T-cell (primary cell): ENCODE data around the gene POLA1. TPM values are rescaled to one million over a fixed set of nuclear protein-coding genes. Genes with fewer than 3 reads are reported as not detected.

Experiments
- ATAC-seq, 4 experiments: fragments of 200-7000 bp in 3 of 4; fragments of 150-1000 bp in 1 of 4; cut with Tn5 transposase; replicated peaks in 1 of 4; 1 replicate in 3 of 4; 2 replicates in 1 of 4; pipeline ENCODE4 v1.10.0; 2021; ENCODE audit warnings: moderate library complexity in 3 of 4, mild to moderate bottlenecking in 2 of 4, moderate number of reproducible peaks in 1 of 4
- CTCF ChIA-PET, 2 donors: fragments of 300-600 bp; sonication (Branson Sonifier 250); formaldehyde crosslinking; loops; one replicate each; lab custom pipeline; 2022; ENCODE audit warnings: antibody characterized with exemption in 2 of 2; lab: Charles Lee
- POLR2A ChIA-PET, 2 donors: fragments of 300-600 bp; sonication (Branson Sonifier 250); formaldehyde crosslinking; loops; one replicate each; lab custom pipeline; 2022; ENCODE audit warnings: antibody characterized with exemption in 2 of 2; lab: Charles Lee
- DNase-seq, 35 experiments: peaks; one replicate each; pipeline versions ENCODE4 v3.0.0 to v3.0.0-alpha.2; 2013 to 2023
- H3K27ac ChIP-seq: one replicate; pipeline ENCODE4 v1.5.1; 2013; ENCODE audit warnings: low read length
- H3K27me3 ChIP-seq, 2 experiments: replicated peaks in 1 of 2; 1 replicate in 1 of 2; 2 replicates in 1 of 2; pipeline versions ENCODE4 v1.6.1 to v1.7.0; 2013; ENCODE audit warnings: low read length in 1 of 2, mixed read lengths in 1 of 2; ENCODE audit not compliant: control insufficient read depth in 2 of 2, insufficient read depth in 2 of 2; ENCODE audit errors: extremely low read depth in 1 of 2
- H3K36me3 ChIP-seq, 2 donors: 1 replicate in 1 of 2; 2 replicates in 1 of 2; pipeline versions ENCODE4 v1.6.1 to v1.7.0; 2013; ENCODE audit warnings: low read length in 1 of 2; ENCODE audit not compliant: control insufficient read depth in 2 of 2, insufficient read depth in 1 of 2; ENCODE audit errors: extremely low read depth in 1 of 2
- H3K4me1 ChIP-seq, 2 experiments: 1 replicate in 1 of 2; 2 replicates in 1 of 2; pipeline versions ENCODE4 v1.6.1 to v1.7.0; 2013; ENCODE audit warnings: low read length in 2 of 2, mixed read lengths in 1 of 2; ENCODE audit not compliant: insufficient read depth in 2 of 2, control insufficient read depth in 1 of 2; ENCODE audit errors: extremely low read depth in 1 of 2
- H3K4me3 ChIP-seq, 2 donors: 1 replicate in 1 of 2; 2 replicates in 1 of 2; pipeline versions ENCODE4 v1.5.1 to v1.7.0; 2013; ENCODE audit warnings: mild to moderate bottlenecking in 2 of 2, low read length in 1 of 2, moderate library complexity in 1 of 2; ENCODE audit not compliant: control insufficient read depth in 1 of 2; ENCODE audit errors: extremely low read depth in 1 of 2
- H3K9me3 ChIP-seq: 2 replicates; pipeline ENCODE4 v1.7.0; 2013
- H3K27ac Mint-ChIP-seq, 2 donors: one replicate each; pipeline ENCODE4 v1.8.0; 2020 to 2021; ENCODE audit warnings: mild to moderate bottlenecking in 2 of 2, mixed read lengths in 2 of 2
- H3K27me3 Mint-ChIP-seq, 2 donors: one replicate each; pipeline ENCODE4 v1.8.0; 2021 to 2022; ENCODE audit warnings: mixed read lengths in 2 of 2
- H3K36me3 Mint-ChIP-seq: one replicate; pipeline ENCODE4 v1.8.0; 2021; ENCODE audit warnings: mixed read lengths
- H3K4me1 Mint-ChIP-seq, 3 donors: one replicate each; pipeline ENCODE4 v1.8.0; 2020 to 2022; ENCODE audit warnings: mixed read lengths in 3 of 3, mild to moderate bottlenecking in 1 of 3
- H3K4me3 Mint-ChIP-seq, 3 donors: one replicate each; pipeline ENCODE4 v1.8.0; 2020 to 2022; ENCODE audit warnings: mild to moderate bottlenecking in 3 of 3, mixed read lengths in 3 of 3, moderate library complexity in 3 of 3
- H3K9me3 Mint-ChIP-seq, 3 donors: one replicate each; pipeline ENCODE4 v1.8.0; 2020 to 2022; ENCODE audit warnings: mixed read lengths in 3 of 3
- WGBS: methylation state at CpG from one replicate; pipeline ENCODE4 v1.1.5; 2013; ENCODE audit warnings: missing lambda C conversion rate; ENCODE audit not compliant: insufficient coverage; 5-methylcytosine and 5-hydroxymethylcytosine counted together
- total RNA-seq, 35 experiments: library from RNA in 6 of 35; stranded (reverse) in 6 of 35; fragments of 120-200 nt in 1 of 35; gene quantifications; one replicate each; pipeline versions ENCODE4 v1.2.1 to v1.2.4 and lab custom pipeline; 2013 to 2026

The POLA1 gene
- total RNA-seq, 5 donors from 2014 or later (not counting 1 experiment from before 2014, with no cell fraction given) = 6.1 to 9.9 (median 6.7) TPM

GRCh38 chrX:24988314-24988713 is 294.6 kb downstream of the POLA1 start:
- Histone ChIP-seq H3K4me1 (no peaks in the 10 kb centered on the region), H3K9me3 (no peaks in the 10 kb centered on the region), H3K4me3 (no peak overlapping the region), H3K36me3 (no peaks in the 10 kb centered on the region), H3K27me3 (no peaks in the 10 kb centered on the region), H3K27ac (no peak overlapping the region)
- H3K36me3 Mint-ChIP-seq = peaks cover 23% of the 10 kb centered on the region
- ATAC-seq (no peak), DNase-seq (no peak)
- H3K9me3 Mint-ChIP-seq = no peaks in the 10 kb centered on the region
- WGBS = no CpG with 5 or more reads among the region's 4 CpGs
- POLR2A ChIA-PET = no interaction called here
- H3K4me1 Mint-ChIP-seq = no peaks in the 10 kb centered on the region
- H3K27ac Mint-ChIP-seq = no peak overlapping the region
- CTCF ChIA-PET = no interaction called here
- H3K27me3 Mint-ChIP-seq = peaks cover 0 to 2% of the 10 kb centered on the region in 2 donors
- H3K4me3 Mint-ChIP-seq = no peak overlapping the region

GRCh38 chrX:24990535-24990934 is 296.8 kb downstream of the POLA1 start:
- no CpG with 5 or more reads among the region's 8 CpGs for WGBS
- ATAC-seq = no peak
- H3K4me1 Mint-ChIP-seq = no peaks in the 10 kb centered on the region
- no peaks in the 10 kb centered on the region for H3K9me3 Mint-ChIP-seq
- CTCF ChIA-PET = no interaction called here
- Histone ChIP-seq H3K27ac (no peak overlapping the region), H3K4me3 (no peak overlapping the region), H3K4me1 (no peaks in the 10 kb centered on the region), H3K36me3 (no peaks in the 10 kb centered on the region), H3K9me3 (no peaks in the 10 kb centered on the region), H3K27me3 (no peaks in the 10 kb centered on the region)
- peaks cover 19% of the 10 kb centered on the region for H3K36me3 Mint-ChIP-seq
- H3K27me3 Mint-ChIP-seq = peaks cover 0 to 14% of the 10 kb centered on the region in 2 donors
- no peak overlapping the region for H3K27ac Mint-ChIP-seq
- POLR2A ChIA-PET = no interaction called here
- DNase-seq = no peak
- H3K4me3 Mint-ChIP-seq = no peak overlapping the region

DNA sequence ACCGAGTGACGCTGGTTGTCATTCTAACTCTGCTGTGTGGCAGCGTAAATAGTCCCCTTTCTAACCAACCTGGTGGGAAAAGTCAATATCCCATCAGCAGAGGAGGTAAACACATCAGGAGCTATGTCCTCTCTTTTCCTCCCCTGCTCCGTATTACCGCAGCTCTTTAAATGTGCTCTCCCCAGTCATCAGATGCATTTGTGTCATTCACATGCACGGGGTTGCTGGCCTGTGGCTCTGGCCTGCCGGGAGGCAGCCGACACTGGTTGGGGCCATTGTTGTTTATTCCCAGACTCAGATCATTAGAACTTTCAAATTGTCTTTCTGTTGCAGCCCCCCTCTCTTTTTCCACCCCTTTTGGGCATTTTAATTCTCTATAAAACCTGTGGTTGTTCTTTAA is 300.2 kb downstream of the POLA1 start:
- no peaks in the 10 kb centered on the region for H3K4me1 Mint-ChIP-seq
- POLR2A ChIA-PET = no interaction called here

DNA sequence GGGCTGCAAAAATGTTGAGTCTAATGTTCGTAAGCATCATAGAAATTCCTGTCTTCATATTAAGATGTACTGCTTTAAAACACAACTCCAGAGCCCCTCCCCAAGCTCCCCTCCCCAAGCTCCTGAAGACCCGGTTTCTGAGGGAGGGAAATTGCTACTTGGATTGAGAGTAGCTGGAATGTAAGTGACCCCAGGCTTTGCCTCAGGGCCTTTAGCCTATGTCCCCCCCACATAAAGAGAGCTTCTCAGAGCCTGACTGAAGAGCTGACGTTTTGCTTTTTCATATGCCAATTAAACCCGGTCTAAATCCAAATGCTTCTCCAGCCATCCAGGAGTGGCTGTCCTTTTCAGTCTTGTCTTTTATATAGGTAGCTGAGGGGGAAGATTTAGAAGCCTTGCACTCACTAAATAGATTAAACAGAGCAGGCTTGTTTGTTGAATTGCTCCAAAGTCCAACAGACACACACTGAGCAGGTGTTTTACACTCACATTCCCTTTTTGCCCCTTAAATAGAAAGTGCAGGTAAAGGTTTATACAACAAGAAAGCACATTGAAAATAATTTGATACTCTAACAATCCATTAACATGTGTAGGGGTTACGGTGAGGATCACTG is 302.5 kb downstream of the POLA1 start:
- POLR2A ChIA-PET = no interaction called here

More for the DNA sequence above, 300.2 kb downstream of the POLA1 start:
- CTCF ChIA-PET = no interaction called here
- Mint-ChIP-seq H3K27me3 (peaks cover 0 to 17% of the 10 kb centered on the region in 2 donors), H3K9me3 (no peaks in the 10 kb centered on the region), H3K27ac (no peak overlapping the region), H3K36me3 (peaks cover 12% of the 10 kb centered on the region), H3K4me3 (no peak overlapping the region)
- Histone ChIP-seq H3K4me3 (no peak overlapping the region), H3K27me3 (no peaks in the 10 kb centered on the region), H3K27ac (no peak overlapping the region), H3K4me1 (no peaks in the 10 kb centered on the region), H3K9me3 (no peaks in the 10 kb centered on the region), H3K36me3 (no peaks in the 10 kb centered on the region)
- ATAC-seq (no peak), DNase-seq (no peak)
- 100% methylated on average over 1 of the region's 8 CpGs for WGBS

GRCh38 chrX:24999511-24999910 is 305.8 kb downstream of the POLA1 start:
- Mint-ChIP-seq H3K4me3 (no peak overlapping the region), H3K9me3 (no peaks in the 10 kb centered on the region), H3K27ac (no peak overlapping the region), H3K36me3 (peaks cover 4% of the 10 kb centered on the region), H3K4me1 (peaks cover 7 to 14% (median 9%) of the 10 kb centered on the region in 3 donors), H3K27me3 (peaks cover 22 to 33% of the 10 kb centered on the region in 2 donors)
- H3K27ac ChIP-seq = no peak overlapping the region
- DNase-seq = no peak
- ChIA-PET CTCF (no interaction called here), POLR2A (no interaction called here)
- no peak overlapping the region for H3K4me3 ChIP-seq
- H3K9me3 ChIP-seq = no peaks in the 10 kb centered on the region
- H3K36me3 ChIP-seq = no peaks in the 10 kb centered on the region
- no peak for ATAC-seq
- H3K27me3 ChIP-seq = peaks cover 3 to 18% of the 10 kb centered on the region in 2 experiments
- no peaks in the 10 kb centered on the region for H3K4me1 ChIP-seq
- WGBS = no CpG with 5 or more reads among the region's 8 CpGs

More for the DNA sequence above, 302.5 kb downstream of the POLA1 start:
- ATAC-seq (no peak), DNase-seq (no peak)
- Mint-ChIP-seq H3K27me3 (peaks cover under 1 to 25% of the 10 kb centered on the region in 2 donors), H3K9me3 (no peaks in the 10 kb centered on the region), H3K4me1 (no peaks in the 10 kb centered on the region), H3K36me3 (peaks cover 7% of the 10 kb centered on the region), H3K27ac (no peak overlapping the region), H3K4me3 (no peak overlapping the region)
- no CpG with 5 or more reads among the region's 5 CpGs for WGBS
- Histone ChIP-seq H3K36me3 (no peaks in the 10 kb centered on the region), H3K27ac (no peak overlapping the region), H3K9me3 (no peaks in the 10 kb centered on the region), H3K27me3 (peaks cover 0 to 2% of the 10 kb centered on the region in 2 experiments), H3K4me3 (no peak overlapping the region), H3K4me1 (no peaks in the 10 kb centered on the region)
- CTCF ChIA-PET = no interaction called here

DNA sequence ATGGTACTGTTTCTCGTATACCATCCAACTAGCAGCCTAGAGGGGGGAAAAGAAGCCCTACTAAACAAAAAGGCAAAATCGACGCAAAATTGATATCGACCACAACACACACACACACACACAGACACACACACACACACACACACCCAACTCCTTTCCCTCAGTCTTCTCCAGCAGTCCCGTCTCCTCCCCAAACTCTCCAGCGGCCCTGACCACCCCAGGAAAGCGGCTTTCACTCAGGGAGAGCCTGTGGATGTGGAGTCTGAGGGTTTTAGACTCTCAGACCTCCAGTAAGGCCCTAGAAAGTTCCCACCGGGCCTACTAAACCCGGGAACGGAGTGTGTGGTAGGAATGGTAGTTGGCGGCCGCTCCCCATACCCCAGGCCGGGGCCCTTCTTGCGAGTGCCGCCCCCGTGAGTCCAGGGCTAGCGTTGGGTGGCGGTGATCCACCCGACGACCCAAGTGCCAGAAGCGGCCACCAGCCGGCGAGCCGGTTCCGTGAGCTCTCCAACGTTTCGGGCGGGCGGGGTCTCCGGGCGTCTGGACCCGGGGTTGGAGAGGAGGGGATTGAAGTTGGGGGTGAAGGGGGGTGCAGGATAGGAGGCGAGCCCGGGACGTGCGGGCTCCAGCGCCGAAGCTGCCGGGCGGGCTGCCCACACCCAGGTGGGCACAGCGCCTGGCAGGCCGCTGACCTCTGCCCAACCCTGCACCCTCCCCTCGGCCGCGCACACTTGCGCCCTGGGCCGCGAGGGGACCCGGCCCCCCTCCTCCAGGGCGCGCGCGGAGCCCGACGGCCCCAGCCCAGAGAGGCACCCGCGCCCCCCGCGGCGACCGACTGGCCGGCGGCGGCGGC is 308.3 kb downstream of the POLA1 start:
- ATAC-seq = no peak
- Histone ChIP-seq H3K9me3 (no peaks in the 10 kb centered on the region), H3K27me3 (peaks cover 7 to 33% of the 10 kb centered on the region in 2 experiments), H3K27ac (no peak overlapping the region), H3K4me3 (no peak overlapping the region), H3K4me1 (peaks cover 0 to 2% of the 10 kb centered on the region in 2 experiments), H3K36me3 (no peaks in the 10 kb centered on the region)
- Mint-ChIP-seq H3K27me3 (peaks cover 34 to 39% of the 10 kb centered on the region in 2 donors), H3K9me3 (no peaks in the 10 kb centered on the region), H3K36me3 (no peaks in the 10 kb centered on the region), H3K4me3 (no peak overlapping the region), H3K27ac (no peak overlapping the region), H3K4me1 (peaks cover 14 to 25% (median 18%) of the 10 kb centered on the region in 3 donors)
- ChIA-PET CTCF (no interaction called here), POLR2A (no interaction called here)
- 36% methylated on average over 10 of the region's 65 CpGs for WGBS
- no peak for DNase-seq
